Mucosa of stomach (tissue), 1 donor: ENCODE data around the gene CSNK2B.
A peak's percentile ranks its signal among the peaks of the same experiment; 100 is the strongest.

Experiments
- H3K27me3 ChIP-seq: one replicate; pipeline ENCODE4 v1.7.0; 2013; ENCODE audit warnings: mild to moderate bottlenecking, low read length; ENCODE audit not compliant: control insufficient read depth, insufficient read depth
- H3K36me3 ChIP-seq: one replicate; pipeline ENCODE4 v1.7.0; 2013; ENCODE audit warnings: low read length; ENCODE audit not compliant: control insufficient read depth, insufficient read depth
- H3K4me1 ChIP-seq: one replicate; pipeline ENCODE4 v1.7.0; 2013; ENCODE audit warnings: mild to moderate bottlenecking, low read length; ENCODE audit not compliant: control insufficient read depth, insufficient read depth
- H3K4me3 ChIP-seq: one replicate; pipeline ENCODE4 v1.7.0; 2013; ENCODE audit warnings: low read length
- H3K9ac ChIP-seq: one replicate; pipeline ENCODE4 v1.7.0; 2013; ENCODE audit warnings: mild to moderate bottlenecking, low read length, moderate library complexity
- H3K9me3 ChIP-seq: one replicate; pipeline ENCODE4 v1.7.0; 2013; ENCODE audit warnings: mild to moderate bottlenecking, low read length, moderate library complexity; ENCODE audit not compliant: control insufficient read depth
- donor health status: Pancreatic carcinoma.

CSNK2B gene

GRCh38 chr6:31669676-31670075, 3.8 kb downstream of the CSNK2B start, which contains the start of gene LY6G5B:
TSS of gene LY6G5B (plus strand) at chr6:31669976. CDS start at chr6:31670951, 975 bp downstream.
- peaks cover 28% of the 10 kb centered on the region for H3K36me3 ChIP-seq
- peaks cover 6% of the 10 kb centered on the region for H3K4me1 ChIP-seq
- H3K9ac ChIP-seq = no peak within 1 kb of the TSS

GRCh38 chr6:31676322-31676903, 10.5 kb downstream of the CSNK2B start:
- Histone ChIP-seq H3K4me3 (no peak overlapping the region), H3K9ac (no peak overlapping the region), H3K4me1 (peaks cover 7% of the 10 kb centered on the region), H3K36me3 (peaks cover 7% of the 10 kb centered on the region), H3K9me3 (no peaks in the 10 kb centered on the region), H3K27me3 (no peaks in the 10 kb centered on the region)

More at GRCh38 chr6:31669676-31670075, 3.8 kb downstream of the CSNK2B start, which contains the start of gene LY6G5B:
- Histone ChIP-seq H3K4me3 (no peak within 1 kb of the TSS), H3K9me3 (no peaks in the 10 kb centered on the region), H3K27me3 (no peaks in the 10 kb centered on the region)

- H3K9ac ChIP-seq = no peak overlapping the region
- H3K9me3 ChIP-seq = no peaks in the 10 kb centered on the region
- no peak overlapping the region for H3K4me3 ChIP-seq
- no peaks in the 10 kb centered on the region for H3K27me3 ChIP-seq
- peaks cover 11% of the 10 kb centered on the region for H3K4me1 ChIP-seq
- peaks cover 3% of the 10 kb centered on the region for H3K36me3 ChIP-seq
Observed at GRCh38 chr6:31676904-31677303, 11.0 kb downstream of the CSNK2B start.

- Histone ChIP-seq H3K4me1 (peaks cover 11% of the 10 kb centered on the region), H3K4me3 (no peak overlapping the region), H3K9me3 (no peaks in the 10 kb centered on the region), H3K9ac (no peak overlapping the region), H3K36me3 (no peaks in the 10 kb centered on the region), H3K27me3 (no peaks in the 10 kb centered on the region)
Observed at GRCh38 chr6:31677955-31678354, 12.1 kb downstream of the CSNK2B start.

- H3K4me3 ChIP-seq = peak within 1 kb of the TSS; percentile 40
- H3K9ac ChIP-seq = peak within 1 kb of the TSS; percentile 71
- H3K9me3 ChIP-seq = no peaks in the 10 kb centered on the region
- H3K36me3 ChIP-seq = no peaks in the 10 kb centered on the region
- H3K27me3 ChIP-seq = no peaks in the 10 kb centered on the region
- H3K4me1 ChIP-seq = peaks cover 19% of the 10 kb centered on the region
Observed at GRCh38 chr6:31680226-31681134, 14.6 kb downstream of the CSNK2B start, which contains the start of gene LY6G5C. TSS of gene LY6G5C (minus strand) at chr6:31681067. CDS start at chr6:31680373, 694 bp downstream.

GRCh38 chr6:31681135-31681671, 15.3 kb downstream of the CSNK2B start:
- Histone ChIP-seq H3K27me3 (no peaks in the 10 kb centered on the region), H3K36me3 (peaks cover 3% of the 10 kb centered on the region), H3K4me3 (peak overlapping the region; percentile 40), H3K4me1 (peaks cover 19% of the 10 kb centered on the region), H3K9me3 (no peaks in the 10 kb centered on the region), H3K9ac (peak overlapping the region; percentile 71)

GRCh38 chr6:31683591-31683990, 17.7 kb downstream of the CSNK2B start:
- H3K36me3 ChIP-seq = peaks cover 14% of the 10 kb centered on the region
- H3K9ac ChIP-seq = peak overlapping the region; percentile 67
- no peak overlapping the region for H3K4me3 ChIP-seq
- H3K4me1 ChIP-seq = peaks cover 19% of the 10 kb centered on the region
- no peaks in the 10 kb centered on the region for H3K9me3 ChIP-seq
- no peaks in the 10 kb centered on the region for H3K27me3 ChIP-seq

- Histone ChIP-seq H3K36me3 (peaks cover 30% of the 10 kb centered on the region), H3K9ac (no peak overlapping the region), H3K4me1 (peaks cover 33% of the 10 kb centered on the region), H3K4me3 (no peak overlapping the region), H3K27me3 (no peaks in the 10 kb centered on the region), H3K9me3 (no peaks in the 10 kb centered on the region)
Observed at GRCh38 chr6:31686483-31686882, 20.6 kb downstream of the CSNK2B start.

GRCh38 chr6:31687321-31687720, 21.4 kb downstream of the CSNK2B start:
- H3K36me3 ChIP-seq = peaks cover 30% of the 10 kb centered on the region

GRCh38 chr6:31687860-31688693, 22.2 kb downstream of the CSNK2B start:
- Histone ChIP-seq H3K27me3 (no peaks in the 10 kb centered on the region), H3K4me3 (no peak overlapping the region), H3K36me3 (peaks cover 30% of the 10 kb centered on the region), H3K9me3 (no peaks in the 10 kb centered on the region), H3K9ac (no peak overlapping the region), H3K4me1 (peaks cover 29% of the 10 kb centered on the region)

More at GRCh38 chr6:31687321-31687720, 21.4 kb downstream of the CSNK2B start:
- no peak overlapping the region for H3K9ac ChIP-seq
- peaks cover 29% of the 10 kb centered on the region for H3K4me1 ChIP-seq
- no peaks in the 10 kb centered on the region for H3K9me3 ChIP-seq
- H3K4me3 ChIP-seq = no peak overlapping the region
- H3K27me3 ChIP-seq = no peaks in the 10 kb centered on the region

- Histone ChIP-seq H3K4me1 (peaks cover 21% of the 10 kb centered on the region), H3K9ac (peak overlapping the region; percentile 11), H3K27me3 (no peaks in the 10 kb centered on the region), H3K36me3 (peaks cover 30% of the 10 kb centered on the region), H3K4me3 (no peak overlapping the region), H3K9me3 (no peaks in the 10 kb centered on the region)
Observed at GRCh38 chr6:31689249-31690110, 23.6 kb downstream of the CSNK2B start.
